Heart right ventricle (tissue), 16 donors: ENCODE results near the gene FBXO11. TPM values are rescaled to one million over a fixed set of nuclear protein-coding genes. Genes with fewer than 3 reads are reported as not detected.

Source experiments
- ATAC-seq, 8 donors: fragments of 200-7000 bp; cut with Tn5 transposase; one replicate each; pipeline ENCODE4 v1.9.1; 2020; ENCODE audit warnings: mild to moderate bottlenecking in 8 of 8, moderate library complexity in 8 of 8, moderate number of reproducible peaks in 1 of 8
- DNase-seq, 2 donors: peaks; one replicate each; pipeline ENCODE4 v3.0.0-alpha.2; 2020
- H3K27ac ChIP-seq, 10 donors: fragments of 200-600 bp; sonication (generic) in 2 of 10; one replicate each; pipeline versions ENCODE4 v1.5.0 to v1.8.0; 2020 to 2022; ENCODE audit warnings: mild to moderate bottlenecking in 3 of 10
- H3K27me3 ChIP-seq, 7 donors: fragments of 200-600 bp; one replicate each; pipeline ENCODE4 v1.8.0; 2021 to 2022; ENCODE audit warnings: mild to moderate bottlenecking in 2 of 7
- H3K36me3 ChIP-seq, 9 donors: fragments of 200-600 bp; sonication (generic) in 1 of 9; one replicate each; pipeline versions ENCODE4 v1.5.0 to v1.8.0; 2020 to 2022; ENCODE audit warnings: mild to moderate bottlenecking in 2 of 9
- H3K4me1 ChIP-seq, 9 donors: fragments of 200-600 bp; sonication (generic) in 1 of 9; one replicate each; pipeline versions ENCODE4 v1.5.0 to v1.8.0; 2020 to 2022; ENCODE audit warnings: mild to moderate bottlenecking in 4 of 9
- H3K4me3 ChIP-seq, 10 donors: fragments of 200-600 bp; sonication (generic) in 2 of 10; one replicate each; pipeline versions ENCODE4 v1.5.0 to v1.8.0; 2020 to 2022; ENCODE audit warnings: mild to moderate bottlenecking in 7 of 10, moderate library complexity in 2 of 10
- H3K9me3 ChIP-seq, 11 donors: fragments of 200-600 bp in 10 of 11; sonication (generic) in 2 of 11; one replicate each; pipeline versions ENCODE4 v1.5.0 to v1.8.0; 2013 to 2022; ENCODE audit warnings: mild to moderate bottlenecking in 2 of 11, control low read depth in 1 of 11, moderate library complexity in 1 of 11
- CTCF ChIP-seq, 9 donors: fragments of 200-600 bp; sonication (generic) in 2 of 9; IDR thresholded peaks; one replicate each; pipeline versions ENCODE4 v1.5.0 to v1.8.0; 2021 to 2022; ENCODE audit warnings: antibody characterized with exemption in 9 of 9, mild to moderate bottlenecking in 5 of 9, moderate library complexity in 1 of 9
- WGBS, 2 donors: extraction: QIAGEN DNeasy Blood & Tissue Kit; methylation state at CpG; one replicate each; pipeline ENCODE4 v1.1.7; 2013; ENCODE audit warnings: inconsistent platforms in 1 of 2; 5-methylcytosine and 5-hydroxymethylcytosine counted together
- intact Hi-C, 10 donors: fragments of 100-400 bp; cut with DNase I; formaldehyde crosslinking; loops; one replicate each; pipeline versions ENCODE4 v1.11.1 to v1.14.2; 2022
- polyA plus RNA-seq, 2 donors: library from polyadenylated mRNA; stranded (reverse); fragments of 200-250 nt; gene quantifications; one replicate each; pipeline ENCODE4 v1.2.3, GENCODE V29; 2013
- total RNA-seq, 10 donors: library from RNA; stranded (reverse); fragmentation: NEBNext Ultra II Directional in 3 of 10; extraction: Animal tissue kit (Norgen Biotek cat#: 25700) in 3 of 10; gene quantifications; one replicate each; pipeline versions ENCODE4 v1.2.1 to v1.2.4, GENCODE V29; 2021 to 2023
- donor health status: Arrhythmogenic right ventricular cardiomyopathy.
- donor health status: ischemic (EF 13 %, LVEDD 7.1; RV severe dilation, severe dysfunction).
- donor health status: healthy with polysubstance abuse.
- donor health status: DM: no; HTN: yes; CAD: no.
- donor health status: DM: no; HTN: no; CAD: no.
- donor health status: ischemic (EF 25% LVEDD 6.9; RV normal size, moderate dysfunction).
- donor health status: ischemic (EF 25% LVEDD 5.7; RV mildly dilated, moderate dysfunction).
- donor health status: healthy.
- donor health status: DM: yes; HTN: yes; CAD: no.
- donor health status: Ischemic cardiomyopathy.
- donor health status: ischemic (EF 35%, LVEDD 5.7; RV mildly dilated, moderate dysfunction).
- donor health status: nonischemic (EF 11% LVEDD 7.7; RV severe dilation, severe dysfunction).
- donor health status: DM: yes; HTN: yes; CAD: no.
- donor health status: PGD.
- donor health status: ischemic (EF 29% LVEDD 5.4; RV normal size, mild dysfunction).
- donor health status: nonischemic (EF 23%, LVEDD 6.1; RV moderate dilation, normal function).

FBXO11 gene
- total and polyA plus RNA-seq, 12 donors, result 15.7 to 48.2 (median 36.9) TPM

- no peak for TF ChIP-seq CTCF (IDR thresholded peaks at IDR 0.05)
- H3K9me3 ChIP-seq, result no peaks in the 10 kb centered on the region
Measured at GRCh38 chr2:47811668-47812067, 94.6 kb downstream of the FBXO11 start.

GRCh38 chr2:47810850-47811249, 95.4 kb downstream of the FBXO11 start:
- peaks cover 0 to 18% (median 0%) of the 10 kb centered on the region in 9 donors for H3K4me1 ChIP-seq
- no peak overlapping the region for H3K4me3 ChIP-seq
- H3K9me3 ChIP-seq, result no peaks in the 10 kb centered on the region
- no peak for ATAC-seq
- H3K27ac ChIP-seq, result no peak overlapping the region
- no peak for DNase-seq
- H3K36me3 ChIP-seq, result peaks cover 0 to 100% (median 39%) of the 10 kb centered on the region in 9 donors
- no peaks in the 10 kb centered on the region for H3K27me3 ChIP-seq
- no peak for TF ChIP-seq CTCF (IDR thresholded peaks at IDR 0.05)
- intact Hi-C loops, result no loop called here

More at GRCh38 chr2:47811668-47812067, 94.6 kb downstream of the FBXO11 start:
- DNase-seq (no peak), ATAC-seq (no peak)
- intact Hi-C loops, result no loop called here
- H3K4me3 ChIP-seq, result no peak overlapping the region
- no peaks in the 10 kb centered on the region for H3K27me3 ChIP-seq
- no peak overlapping the region for H3K27ac ChIP-seq
- peaks cover 0 to 100% (median 37%) of the 10 kb centered on the region in 9 donors for H3K36me3 ChIP-seq
- H3K4me1 ChIP-seq, result peaks cover 0 to 9% (median 0%) of the 10 kb centered on the region in 9 donors
- WGBS, 2 donors, result 62 to 91% methylated on average over 1 of the region's 1 CpG

- Histone ChIP-seq H3K27ac (no peak overlapping the region), H3K4me3 (no peak overlapping the region), H3K27me3 (no peaks in the 10 kb centered on the region), H3K4me1 (peaks cover 0 to 20% (median 0%) of the 10 kb centered on the region in 9 donors), H3K9me3 (no peaks in the 10 kb centered on the region), H3K36me3 (peaks cover 0 to 100% (median 46%) of the 10 kb centered on the region in 9 donors)
- ATAC-seq (no peak), DNase-seq (no peak)
- TF ChIP-seq CTCF (IDR thresholded peaks at IDR 0.05), result no peak
- WGBS, 2 donors, result 75 to 87% methylated on average over 2 of the region's 2 CpGs
- intact Hi-C loops, result no loop called here
Measured at GRCh38 chr2:47809903-47810302, 96.4 kb downstream of the FBXO11 start.

GRCh38 chr2:47808614-47809013, 97.7 kb downstream of the FBXO11 start:
- ATAC-seq (no peak), DNase-seq (no peak)
- intact Hi-C loops, result no loop called here
- H3K4me1 ChIP-seq, result peaks cover 0 to 20% (median 0%) of the 10 kb centered on the region in 9 donors
- TF ChIP-seq CTCF (IDR thresholded peaks at IDR 0.05), result no peak
- no peak overlapping the region for H3K27ac ChIP-seq
- H3K27me3 ChIP-seq, result no peaks in the 10 kb centered on the region
- H3K36me3 ChIP-seq, result peaks cover 0 to 100% (median 59%) of the 10 kb centered on the region in 9 donors
- 80 to 82% methylated on average over 4 of the region's 4 CpGs for WGBS, 2 donors
- peaks cover 0 to 5% (median 0%) of the 10 kb centered on the region in 11 donors for H3K9me3 ChIP-seq
- H3K4me3 ChIP-seq, result no peak overlapping the region
